Measurements from ENCODE around the gene VILL.
A peak's percentile ranks its signal among the peaks of the same experiment; 100 is the strongest.

VILL gene

DNA sequence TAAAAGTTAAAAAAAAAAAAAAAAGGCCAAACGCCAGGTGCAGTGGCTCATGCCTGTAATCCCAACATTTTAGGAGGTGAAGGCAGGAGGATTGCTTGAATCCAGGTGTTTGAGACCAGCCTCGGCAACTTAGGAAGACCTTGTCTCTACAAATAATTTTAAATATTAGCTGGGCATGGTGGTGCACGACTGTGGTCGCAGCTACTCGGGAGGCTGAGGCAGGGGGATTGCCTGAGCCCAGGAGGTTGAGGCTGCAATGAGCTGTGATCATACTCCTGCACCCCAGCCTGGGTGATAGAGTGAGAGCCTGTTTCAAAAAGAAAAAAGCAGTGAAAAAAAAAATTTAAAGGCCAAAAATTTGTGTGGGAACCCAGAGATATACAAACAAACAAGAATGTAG is 45.7 kb downstream of the VILL start:
- Histone ChIP-seq H3K9ac (ENCODE audit: low read length) (no peak overlapping the region), H3K27me3 (ENCODE audit: insufficient read depth, low read length) (0 out of 2 replicates have a peak, but pooled peaks cover 4% of the 10 kb centered on the region), H3K9me3 (ENCODE audit: low read length) (no peaks in the 10 kb centered on the region), H3F3A (ENCODE audit: insufficient read depth, low read length) (no peaks in the 10 kb centered on the region), H3K4me1 (ENCODE audit: insufficient read depth, low read length, severe bottlenecking) (peaks cover 19% of the 10 kb centered on the region), H3K79me2 (ENCODE audit: insufficient read depth, low read length) (no peaks in the 10 kb centered on the region), H3K4me3 (ENCODE audit: low read depth, low read length, poor library complexity, severe bottlenecking) (no peak overlapping the region), H4K20me1 (ENCODE audit: insufficient read depth, low read length) (no peaks in the 10 kb centered on the region), H3K27ac (ENCODE audit: low read depth, low read length, poor library complexity, severe bottlenecking) (no peak overlapping the region), H3K4me2 (ENCODE audit: low read length) (no peak overlapping the region), H2AFZ (ENCODE audit: low read length) (no peak overlapping the region), H3K9me2 (ENCODE audit: low read depth, low read length) (no peaks in the 10 kb centered on the region), H3K36me3 (ENCODE audit: insufficient read depth, low read length) (no peaks in the 10 kb centered on the region)
- TF ChIP-seq, protein P1, sequence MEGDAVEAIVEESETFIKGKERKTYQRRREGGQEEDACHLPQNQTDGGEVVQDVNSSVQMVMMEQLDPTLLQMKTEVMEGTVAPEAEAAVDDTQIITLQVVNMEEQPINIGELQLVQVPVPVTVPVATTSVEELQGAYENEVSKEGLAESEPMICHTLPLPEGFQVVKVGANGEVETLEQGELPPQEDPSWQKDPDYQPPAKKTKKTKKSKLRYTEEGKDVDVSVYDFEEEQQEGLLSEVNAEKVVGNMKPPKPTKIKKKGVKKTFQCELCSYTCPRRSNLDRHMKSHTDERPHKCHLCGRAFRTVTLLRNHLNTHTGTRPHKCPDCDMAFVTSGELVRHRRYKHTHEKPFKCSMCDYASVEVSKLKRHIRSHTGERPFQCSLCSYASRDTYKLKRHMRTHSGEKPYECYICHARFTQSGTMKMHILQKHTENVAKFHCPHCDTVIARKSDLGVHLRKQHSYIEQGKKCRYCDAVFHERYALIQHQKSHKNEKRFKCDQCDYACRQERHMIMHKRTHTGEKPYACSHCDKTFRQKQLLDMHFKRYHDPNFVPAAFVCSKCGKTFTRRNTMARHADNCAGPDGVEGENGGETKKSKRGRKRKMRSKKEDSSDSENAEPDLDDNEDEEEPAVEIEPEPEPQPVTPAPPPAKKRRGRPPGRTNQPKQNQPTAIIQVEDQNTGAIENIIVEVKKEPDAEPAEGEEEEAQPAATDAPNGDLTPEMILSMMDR (IDR thresholded peaks at IDR 0.05; ENCODE audit: low read length): no peak
- TF ChIP-seq EZH2 (IDR thresholded peaks at IDR 0.05; ENCODE audit: borderline replicate concordance, low read length): no peak

DNA sequence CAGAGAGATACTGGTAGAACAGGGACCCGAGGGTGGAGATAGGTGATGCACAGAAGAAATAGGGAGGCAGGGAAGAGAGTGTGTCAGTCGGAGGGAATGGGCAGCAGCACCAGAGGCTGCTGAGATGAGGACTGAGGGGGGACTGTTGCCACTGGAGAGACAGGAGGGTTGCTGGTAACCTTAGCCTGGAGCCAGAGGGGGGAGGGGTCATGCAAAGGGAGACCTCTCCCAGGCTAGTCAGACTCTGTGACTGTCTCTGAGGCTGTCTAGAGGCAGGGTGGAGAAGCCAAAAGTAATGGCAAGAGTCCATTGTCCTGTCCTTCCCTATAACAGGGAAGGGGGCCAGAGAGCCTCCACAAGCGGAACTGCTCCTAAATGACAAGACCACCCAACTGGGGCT is 46.3 kb downstream of the VILL start:
- TF ChIP-seq, protein P1 (IDR thresholded peaks at IDR 0.05; ENCODE audit: low read length): no peak
- no peak for TF ChIP-seq EZH2 (IDR thresholded peaks at IDR 0.05; ENCODE audit: borderline replicate concordance, low read length)
- Histone ChIP-seq H4K20me1 (ENCODE audit: insufficient read depth, low read length) (no peaks in the 10 kb centered on the region), H2AFZ (ENCODE audit: low read length) (no peak overlapping the region)

DNA sequence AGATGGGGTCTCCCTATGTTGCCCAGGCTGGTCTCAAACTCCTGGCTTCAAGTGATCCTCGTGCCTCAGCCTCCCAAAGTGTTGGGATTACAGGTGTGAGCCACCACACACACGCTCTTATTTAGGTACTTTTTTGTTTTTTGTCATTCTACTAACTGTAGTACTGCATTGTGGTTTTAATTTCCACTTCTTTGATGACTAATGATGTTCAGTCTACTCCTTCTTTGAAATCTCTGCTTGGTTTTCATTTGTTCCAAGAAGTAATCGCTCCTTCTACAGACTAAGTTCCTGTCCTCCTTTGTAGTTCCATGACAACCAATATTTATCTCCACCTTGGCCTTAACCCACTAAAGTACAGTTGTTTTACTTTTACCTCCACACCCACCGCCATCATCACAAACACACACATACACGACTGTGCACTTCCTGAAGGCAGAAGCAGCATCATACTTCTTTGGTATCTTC is 47.9 kb downstream of the VILL start:
- H4K20me1 ChIP-seq (ENCODE audit: insufficient read depth, low read length): no peaks in the 10 kb centered on the region
- no peaks in the 10 kb centered on the region for H3F3A ChIP-seq (ENCODE audit: insufficient read depth, low read length)
- H3K4me1 ChIP-seq (ENCODE audit: insufficient read depth, low read length, severe bottlenecking): peaks cover 19% of the 10 kb centered on the region
- H2AFZ ChIP-seq (ENCODE audit: low read length): peak overlapping the region; percentile 85
- peak overlapping the region; percentile 22; the same call in 1 of the 2 replicates for H3K9ac ChIP-seq (ENCODE audit: low read length)
- H3K36me3 ChIP-seq (ENCODE audit: insufficient read depth, low read length): no peaks in the 10 kb centered on the region
- no peaks in the 10 kb centered on the region for H3K79me2 ChIP-seq (ENCODE audit: insufficient read depth, low read length)
- TF ChIP-seq, protein P1 (IDR thresholded peaks at IDR 0.05; ENCODE audit: low read length): no peak
- TF ChIP-seq EZH2 (IDR thresholded peaks at IDR 0.05; ENCODE audit: borderline replicate concordance, low read length): no peak
- no peaks in the 10 kb centered on the region for H3K27me3 ChIP-seq (ENCODE audit: insufficient read depth, low read length)
- H3K27ac ChIP-seq (ENCODE audit: low read depth, low read length, poor library complexity, severe bottlenecking): no peak overlapping the region
- H3K9me3 ChIP-seq (ENCODE audit: low read length): no peaks in the 10 kb centered on the region
- peak overlapping the region; percentile 60 for H3K4me3 ChIP-seq (ENCODE audit: low read depth, low read length, poor library complexity, severe bottlenecking)
- H3K9me2 ChIP-seq (ENCODE audit: low read depth, low read length): no peaks in the 10 kb centered on the region
- H3K4me2 ChIP-seq (ENCODE audit: low read length): peak overlapping the region; percentile 70

More for the DNA sequence above, 46.3 kb downstream of the VILL start:
- Histone ChIP-seq H3K9me2 (ENCODE audit: low read depth, low read length) (no peaks in the 10 kb centered on the region), H3K27ac (ENCODE audit: low read depth, low read length, poor library complexity, severe bottlenecking) (no peak overlapping the region), H3K79me2 (ENCODE audit: insufficient read depth, low read length) (no peaks in the 10 kb centered on the region), H3K4me1 (ENCODE audit: insufficient read depth, low read length, severe bottlenecking) (peaks cover 19% of the 10 kb centered on the region), H3F3A (ENCODE audit: insufficient read depth, low read length) (no peaks in the 10 kb centered on the region), H3K27me3 (ENCODE audit: insufficient read depth, low read length) (no peaks in the 10 kb centered on the region), H3K36me3 (ENCODE audit: insufficient read depth, low read length) (no peaks in the 10 kb centered on the region), H3K9ac (ENCODE audit: low read length) (no peak overlapping the region), H3K9me3 (ENCODE audit: low read length) (no peaks in the 10 kb centered on the region), H3K4me2 (ENCODE audit: low read length) (no peak overlapping the region), H3K4me3 (ENCODE audit: low read depth, low read length, poor library complexity, severe bottlenecking) (no peak overlapping the region)

Data from OCI-LY1 (cell line).